Endothelial cell of umbilical vein (primary cell): ENCODE measurements around the gene ZNF414. TPM values are rescaled to one million over a fixed set of nuclear protein-coding genes. Genes with fewer than 3 reads are reported as not detected.

ENCODE experiments used
- BruUV-seq: library from RNA; stranded (reverse); fragments of 400-500 nt; replicated peaks from 2 replicates; lab custom pipeline; 2021; lab: Mats Ljungman, UMichigan
- CTCF ChIA-PET: fragments of 300-600, 350-600 bp; sonication (Branson Sonifier 250); formaldehyde crosslinking; loops from one replicate; lab custom pipeline; 2021; ENCODE audit warnings: antibody characterized with exemption, inconsistent platforms; lab: Charles Lee
- POLR2A ChIA-PET: fragments of 300-600, 350-600 bp; sonication (Branson Sonifier 250); formaldehyde crosslinking; loops from one replicate; lab custom pipeline; 2021; ENCODE audit warnings: antibody characterized with exemption, inconsistent platforms; lab: Charles Lee
- DNase-seq: peaks from one replicate; pipeline ENCODE4 v3.0.0-alpha.2; 2011; ENCODE audit warnings: low read depth, low spot score
- FAIRE-seq: peaks from 2 replicates; lab custom pipeline; 2011; peaks lifted over from hg19 to GRCh38; lab: Jason Lieb, UNC
- H2AFZ ChIP-seq: 2 replicates; pipeline ENCODE4 v1.6.0; 2012; ENCODE audit warnings: low read depth, low read length, control low read depth, inconsistent platforms
- H3K27ac ChIP-seq: 2 replicates; pipeline ENCODE4 v1.5.1; 2011; ENCODE audit warnings: low read depth, mild to moderate bottlenecking, control low read depth, low read length, moderate library complexity; ENCODE audit not compliant: insufficient read depth
- H3K27me3 ChIP-seq, 2 experiments: 2 replicates each; pipeline versions ENCODE4 v1.6.0 to v1.6.1; 2011; ENCODE audit warnings: low read length in 2 of 2, mixed read lengths in 1 of 2; ENCODE audit not compliant: control insufficient read depth in 2 of 2, insufficient read depth in 2 of 2
- H3K36me3 ChIP-seq, 2 experiments: 2 replicates in 1 of 2; 3 replicates in 1 of 2; pipeline ENCODE4 v1.5.1; 2011; ENCODE audit warnings: low read length in 2 of 2, mild to moderate bottlenecking in 1 of 2, moderate library complexity in 1 of 2; ENCODE audit not compliant: control insufficient read depth in 2 of 2, insufficient read depth in 2 of 2; ENCODE audit errors: extremely low read depth in 1 of 2
- H3K4me1 ChIP-seq: 3 replicates; pipeline ENCODE4 v1.5.1; 2011; ENCODE audit warnings: mild to moderate bottlenecking, low read length; ENCODE audit not compliant: control insufficient read depth, insufficient read depth; ENCODE audit errors: extremely low read depth
- H3K4me2 ChIP-seq: 2 replicates; pipeline ENCODE4 v1.6.1; 2011; ENCODE audit warnings: low read length, control low read depth, mixed read lengths; ENCODE audit not compliant: insufficient read depth
- H3K4me3 ChIP-seq, 3 experiments: fragments of 200-600 bp in 1 of 3; sonication (generic), shearing (Covaris generic) in 1 of 3; replicated peaks in 1 of 3; 2 replicates each; pipeline ENCODE4 v1.5.1; 2011 to 2016; ENCODE audit warnings: control low read depth in 3 of 3, low read length in 3 of 3, mild to moderate bottlenecking in 2 of 3, inconsistent platforms in 1 of 3, low read depth in 1 of 3, moderate library complexity in 1 of 3; ENCODE audit not compliant: insufficient read depth in 1 of 3
- H3K79me2 ChIP-seq: 2 replicates; pipeline ENCODE4 v1.6.0; 2012; ENCODE audit warnings: low read length, inconsistent platforms; ENCODE audit not compliant: control insufficient read depth, insufficient read depth
- H3K9ac ChIP-seq: replicated peaks from 2 replicates; pipeline ENCODE3; 2011; ENCODE audit warnings: low read length, control low read depth; ENCODE audit not compliant: insufficient read depth; ENCODE audit errors: extremely low read depth
- H3K9me1 ChIP-seq: replicated peaks from 3 replicates; pipeline ENCODE4 v1.6.0; 2011; ENCODE audit warnings: mild to moderate bottlenecking, low read length; ENCODE audit not compliant: control insufficient read depth, insufficient read depth; ENCODE audit errors: extremely low read depth
- H3K9me3 ChIP-seq: replicated peaks from 2 replicates; pipeline ENCODE4 v1.5.1; 2012; ENCODE audit warnings: low read length, inconsistent platforms; ENCODE audit not compliant: control insufficient read depth, insufficient read depth
- H4K20me1 ChIP-seq: replicated peaks from 2 replicates; pipeline ENCODE3; 2011; ENCODE audit warnings: mild to moderate bottlenecking, low read length; ENCODE audit not compliant: control insufficient read depth, insufficient read depth; ENCODE audit errors: extremely low read depth
- EZH2 ChIP-seq: IDR thresholded peaks from 2 replicates; pipeline ENCODE4 v1.6.1; 2012; ENCODE audit warnings: borderline replicate concordance, low read depth, mild to moderate bottlenecking, moderate library complexity, low read length, inconsistent platforms; ENCODE audit not compliant: severe bottlenecking
- FOS ChIP-seq: IDR thresholded peaks from 2 replicates; pipeline ENCODE4 v1.6.1; 2011; ENCODE audit warnings: mild to moderate bottlenecking, low read length, moderate library complexity, borderline replicate concordance; ENCODE audit not compliant: insufficient read depth
- GATA2 ChIP-seq: IDR thresholded peaks from 2 replicates; pipeline ENCODE4 v1.7.0; 2011; ENCODE audit warnings: low read depth, mild to moderate bottlenecking, moderate library complexity, mixed read lengths, low read length; ENCODE audit not compliant: insufficient read length, insufficient read depth
- JUN ChIP-seq: IDR thresholded peaks from 2 replicates; pipeline ENCODE4 v1.6.1; 2011; ENCODE audit warnings: borderline replicate concordance, low read depth; ENCODE audit not compliant: insufficient read length, insufficient read depth
- MYC ChIP-seq: IDR thresholded peaks from one replicate; pipeline ENCODE4 v1.6.1; 2011; ENCODE audit warnings: mild to moderate bottlenecking, low read depth, low read length
- POLR2A ChIP-seq: IDR thresholded peaks from 2 replicates; pipeline ENCODE4 v1.6.1; 2012; ENCODE audit warnings: low read depth, mild to moderate bottlenecking, control low read depth, low read length
- POLR2AphosphoS5 ChIP-seq: IDR thresholded peaks from 2 replicates; pipeline ENCODE4 v1.6.1; 2012; ENCODE audit warnings: low read depth, mild to moderate bottlenecking, control low read depth, low read length, moderate library complexity; ENCODE audit not compliant: insufficient read depth
- dilution Hi-C: fragments of 300-500 bp; cut with MboI; formaldehyde crosslinking; loops from one replicate; pipeline ENCODE4 v1.15.0; 2019; ENCODE audit warnings: low sequenced_read_pairs; ENCODE audit not compliant: extremely low pct_ligation_motif_present
- intact Hi-C: fragments of 100-400 bp; cut with micrococcal nuclease; formaldehyde crosslinking; loops from one replicate; pipeline ENCODE4 v1.10.0; 2022
- polyA plus RNA-seq, 4 experiments: library from polyadenylated mRNA; depleted of rRNA in 3 of 4; stranded (reverse) in 3 of 4; unstranded in 1 of 4; fragments of >200 nt; gene quantifications; 2 replicates each; pipeline versions ENCODE4 v1.2.1 to v1.2.3, GENCODE V29; 2011 to 2012; ENCODE audit warnings: missing spikeins in 1 of 4
- total RNA-seq: library from RNA; stranded (reverse); gene quantifications from 2 replicates; pipeline ENCODE4 v1.2.3, GENCODE V29; 2021
- TF ChIP-seq, protein P1 (sequence below), 2 donors: IDR thresholded peaks; 1 replicate in 1 of 2; 2 replicates in 1 of 2; pipeline ENCODE4 v1.5.1; 2011; ENCODE audit warnings: low read length in 2 of 2, mild to moderate bottlenecking in 2 of 2, moderate library complexity in 2 of 2, control low read depth in 1 of 2, inconsistent platforms in 1 of 2, low read depth in 1 of 2; ENCODE audit not compliant: insufficient read depth in 1 of 2; ENCODE audit errors: extremely low read depth in 1 of 2
- TF ChIP-seq, protein P2 (sequence below): IDR thresholded peaks from 2 replicates; pipeline ENCODE4 v1.6.1; 2011; ENCODE audit not compliant: insufficient read depth, insufficient read length

The ZNF414 gene
- total and polyA plus RNA-seq, 2 donors (not counting 3 experiments of a cell fraction or from before 2014, with no cell fraction given), result 11.6 to 20.6 TPM

DNA sequence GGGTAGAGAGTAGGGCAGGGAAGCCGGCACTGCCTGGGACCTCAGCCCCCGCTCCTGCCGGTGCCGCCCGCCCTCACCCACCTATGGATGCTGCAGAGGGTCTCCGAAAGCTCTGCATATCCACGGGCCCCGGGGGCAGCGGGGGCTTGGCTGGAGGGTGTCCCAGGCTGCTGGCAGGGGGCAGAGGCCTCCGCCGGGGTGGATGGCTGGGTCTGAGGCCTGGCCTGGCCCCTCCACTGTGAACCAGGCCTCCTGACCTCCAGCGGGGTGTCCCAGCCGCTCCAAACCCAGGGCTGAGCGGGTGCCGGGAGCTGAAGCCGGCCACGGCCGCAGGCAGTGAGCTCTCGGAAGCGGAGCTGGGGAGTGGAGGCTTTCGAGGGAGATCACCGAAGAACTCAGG lies 15.7 kb downstream of the ZNF414 start:
- ChIA-PET CTCF (interaction anchor here (0.6 to 3.1 kb wide), 2 partner anchors 8 to 103 kb away, joined by 5 to 12 read pairs; no protein-coding TSS in a partner anchor), POLR2A (interaction anchor here (0.6 kb wide), 1 partner anchor 11 kb away, joined by 3 read pairs; no protein-coding TSS in a partner anchor)
- Histone ChIP-seq H2AFZ (no peak overlapping the region), H3K9ac (no peak overlapping the region), H3K4me1 (no peaks in the 10 kb centered on the region), H3K27ac (no peak overlapping the region), H3K27me3 (no peaks in the 10 kb centered on the region), H4K20me1 (no peaks in the 10 kb centered on the region), H3K9me1 (no peaks in the 10 kb centered on the region), H3K36me3 (no peaks in the 10 kb centered on the region), H3K9me3 (no peaks in the 10 kb centered on the region), H3K4me3 (no peak overlapping the region), H3K79me2 (no peaks in the 10 kb centered on the region), H3K4me2 (no peak overlapping the region)
- BruUV-seq, result no TSS peak
- intact Hi-C loops, result no loop called here
- DNase-seq (no peak), FAIRE-seq (no peak)
- TF ChIP-seq POLR2A, result no peak
- no peak for TF ChIP-seq GATA2
- TF ChIP-seq, protein P1, sequence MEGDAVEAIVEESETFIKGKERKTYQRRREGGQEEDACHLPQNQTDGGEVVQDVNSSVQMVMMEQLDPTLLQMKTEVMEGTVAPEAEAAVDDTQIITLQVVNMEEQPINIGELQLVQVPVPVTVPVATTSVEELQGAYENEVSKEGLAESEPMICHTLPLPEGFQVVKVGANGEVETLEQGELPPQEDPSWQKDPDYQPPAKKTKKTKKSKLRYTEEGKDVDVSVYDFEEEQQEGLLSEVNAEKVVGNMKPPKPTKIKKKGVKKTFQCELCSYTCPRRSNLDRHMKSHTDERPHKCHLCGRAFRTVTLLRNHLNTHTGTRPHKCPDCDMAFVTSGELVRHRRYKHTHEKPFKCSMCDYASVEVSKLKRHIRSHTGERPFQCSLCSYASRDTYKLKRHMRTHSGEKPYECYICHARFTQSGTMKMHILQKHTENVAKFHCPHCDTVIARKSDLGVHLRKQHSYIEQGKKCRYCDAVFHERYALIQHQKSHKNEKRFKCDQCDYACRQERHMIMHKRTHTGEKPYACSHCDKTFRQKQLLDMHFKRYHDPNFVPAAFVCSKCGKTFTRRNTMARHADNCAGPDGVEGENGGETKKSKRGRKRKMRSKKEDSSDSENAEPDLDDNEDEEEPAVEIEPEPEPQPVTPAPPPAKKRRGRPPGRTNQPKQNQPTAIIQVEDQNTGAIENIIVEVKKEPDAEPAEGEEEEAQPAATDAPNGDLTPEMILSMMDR (IDR thresholded peaks at IDR 0.05; ENCODE audit: extremely low read depth in 1 of 2, insufficient read depth in 1 of 2, low read depth in 1 of 2, low read length in 2 of 2), result no peak
- TF ChIP-seq MYC, result no peak
- TF ChIP-seq EZH2, result no peak
- TF ChIP-seq JUN, result no peak
- TF ChIP-seq FOS, result no peak
- no peak for TF ChIP-seq POLR2AphosphoS5
- TF ChIP-seq, protein P2, sequence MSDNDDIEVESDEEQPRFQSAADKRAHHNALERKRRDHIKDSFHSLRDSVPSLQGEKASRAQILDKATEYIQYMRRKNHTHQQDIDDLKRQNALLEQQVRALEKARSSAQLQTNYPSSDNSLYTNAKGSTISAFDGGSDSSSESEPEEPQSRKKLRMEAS, result no peak
- dilution Hi-C loops, result no loop called here
